Type B pancreatic cell (in vitro differentiated cells): Measurements from ENCODE around the gene PTX3. TPM values are rescaled to one million over a fixed set of nuclear protein-coding genes. Genes with fewer than 3 reads are reported as not detected.

Experiments
- DNase-seq: peaks from one replicate; pipeline ENCODE4 v3.0.0; 2021; ENCODE audit warnings: mixed read lengths; ENCODE audit not compliant: unreplicated experiment; ENCODE audit errors: extremely low spot score
- H3K27ac Mint-ChIP-seq: 2 replicates; pipeline ENCODE4 v1.8.0; 2021; ENCODE audit warnings: mild to moderate bottlenecking, mixed read lengths
- H3K27me3 Mint-ChIP-seq: 2 replicates; pipeline ENCODE4 v1.8.0; 2021; ENCODE audit warnings: mixed read lengths
- H3K36me3 Mint-ChIP-seq: 2 replicates; pipeline ENCODE4 v1.8.0; 2021; ENCODE audit warnings: mixed read lengths
- H3K4me1 Mint-ChIP-seq: one replicate; pipeline ENCODE4 v1.8.0; 2021; ENCODE audit warnings: mixed read lengths; ENCODE audit not compliant: unreplicated experiment
- H3K4me3 Mint-ChIP-seq: 2 replicates; pipeline ENCODE4 v1.8.0; 2021; ENCODE audit warnings: mild to moderate bottlenecking, mixed read lengths
- H3K9me3 Mint-ChIP-seq: 2 replicates; pipeline ENCODE4 v1.8.0; 2021; ENCODE audit warnings: mixed read lengths
- total RNA-seq: library from RNA; stranded (reverse); gene quantifications from 2 replicates; pipeline ENCODE4 v1.2.1, GENCODE V29; 2021; ENCODE audit warnings: low replicate concordance
- TF ChIP-seq, protein P1 (sequence below): fragments of 200-600 bp; sonication (generic); conservative IDR thresholded peaks from 2 replicates; pipeline ENCODE4 v1.5.0; 2021; ENCODE audit warnings: antibody characterized with exemption, mild to moderate bottlenecking

The PTX3 gene
- total RNA-seq, 1 donor from 2014 or later = 42.2 TPM

- no peaks in the 10 kb centered on the region for H3K9me3 Mint-ChIP-seq
- no peak overlapping the region for H3K4me3 Mint-ChIP-seq
- DNase-seq = no peak
- no peaks in the 10 kb centered on the region for H3K27me3 Mint-ChIP-seq
- no peak overlapping the region for H3K27ac Mint-ChIP-seq
- TF ChIP-seq, protein P1, sequence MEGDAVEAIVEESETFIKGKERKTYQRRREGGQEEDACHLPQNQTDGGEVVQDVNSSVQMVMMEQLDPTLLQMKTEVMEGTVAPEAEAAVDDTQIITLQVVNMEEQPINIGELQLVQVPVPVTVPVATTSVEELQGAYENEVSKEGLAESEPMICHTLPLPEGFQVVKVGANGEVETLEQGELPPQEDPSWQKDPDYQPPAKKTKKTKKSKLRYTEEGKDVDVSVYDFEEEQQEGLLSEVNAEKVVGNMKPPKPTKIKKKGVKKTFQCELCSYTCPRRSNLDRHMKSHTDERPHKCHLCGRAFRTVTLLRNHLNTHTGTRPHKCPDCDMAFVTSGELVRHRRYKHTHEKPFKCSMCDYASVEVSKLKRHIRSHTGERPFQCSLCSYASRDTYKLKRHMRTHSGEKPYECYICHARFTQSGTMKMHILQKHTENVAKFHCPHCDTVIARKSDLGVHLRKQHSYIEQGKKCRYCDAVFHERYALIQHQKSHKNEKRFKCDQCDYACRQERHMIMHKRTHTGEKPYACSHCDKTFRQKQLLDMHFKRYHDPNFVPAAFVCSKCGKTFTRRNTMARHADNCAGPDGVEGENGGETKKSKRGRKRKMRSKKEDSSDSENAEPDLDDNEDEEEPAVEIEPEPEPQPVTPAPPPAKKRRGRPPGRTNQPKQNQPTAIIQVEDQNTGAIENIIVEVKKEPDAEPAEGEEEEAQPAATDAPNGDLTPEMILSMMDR = no peak
- peaks cover 6% of the 10 kb centered on the region for H3K36me3 Mint-ChIP-seq
- H3K4me1 Mint-ChIP-seq = no peaks in the 10 kb centered on the region
These were observed 21.8 kb upstream of the PTX3 start for GRCh38 chr3:157414861-157415260.

DNA sequence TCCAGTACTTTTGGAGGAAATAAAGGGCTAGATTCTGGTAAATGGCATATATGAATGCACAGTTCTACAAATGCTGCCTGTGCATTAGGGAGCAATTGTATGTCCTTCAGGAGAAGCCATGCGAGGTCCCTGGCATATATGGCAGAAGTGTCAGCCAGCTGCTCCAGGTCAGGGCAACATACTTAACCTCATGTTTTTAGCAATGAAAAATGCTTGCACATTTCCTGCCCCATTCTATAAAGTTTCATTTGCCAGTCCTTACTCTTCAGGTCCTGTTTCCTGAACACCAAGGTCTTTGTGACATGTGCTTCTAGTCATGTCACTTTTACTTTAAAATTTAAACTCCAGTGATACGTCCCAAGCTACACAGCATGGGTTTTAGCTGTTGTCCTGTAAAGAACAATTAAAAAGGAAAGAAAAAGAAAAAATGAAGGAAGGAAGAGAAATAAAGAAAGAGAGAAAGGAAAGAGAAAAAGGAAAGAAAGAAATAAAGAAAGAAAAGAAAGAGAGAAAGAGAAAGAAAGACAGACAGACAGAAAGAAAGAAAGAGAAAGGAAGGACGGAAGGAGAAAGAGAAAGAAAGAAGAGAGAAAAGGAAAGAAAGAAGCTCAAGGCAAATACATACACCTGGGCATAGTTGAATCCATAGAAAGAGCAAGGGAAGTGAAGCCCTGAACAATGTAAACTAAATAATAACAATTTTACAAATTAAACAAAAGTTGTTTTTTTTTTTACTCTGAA is 20.1 kb upstream of the PTX3 start:
- peaks cover 6% of the 10 kb centered on the region for H3K36me3 Mint-ChIP-seq
- H3K27ac Mint-ChIP-seq = no peak overlapping the region
- H3K4me1 Mint-ChIP-seq = no peaks in the 10 kb centered on the region
- TF ChIP-seq, protein P1 = no peak
- no peak for DNase-seq
- H3K27me3 Mint-ChIP-seq = no peaks in the 10 kb centered on the region
- H3K4me3 Mint-ChIP-seq = no peak overlapping the region
- no peaks in the 10 kb centered on the region for H3K9me3 Mint-ChIP-seq

- Mint-ChIP-seq H3K9me3 (no peaks in the 10 kb centered on the region), H3K27ac (no peak overlapping the region), H3K4me1 (no peaks in the 10 kb centered on the region), H3K4me3 (no peak overlapping the region), H3K36me3 (peaks cover 1% of the 10 kb centered on the region), H3K27me3 (no peaks in the 10 kb centered on the region)
- TF ChIP-seq, protein P1 = no peak
- DNase-seq = no peak
These were observed 19.4 kb upstream of the PTX3 start for GRCh38 chr3:157417247-157417646.

DNA sequence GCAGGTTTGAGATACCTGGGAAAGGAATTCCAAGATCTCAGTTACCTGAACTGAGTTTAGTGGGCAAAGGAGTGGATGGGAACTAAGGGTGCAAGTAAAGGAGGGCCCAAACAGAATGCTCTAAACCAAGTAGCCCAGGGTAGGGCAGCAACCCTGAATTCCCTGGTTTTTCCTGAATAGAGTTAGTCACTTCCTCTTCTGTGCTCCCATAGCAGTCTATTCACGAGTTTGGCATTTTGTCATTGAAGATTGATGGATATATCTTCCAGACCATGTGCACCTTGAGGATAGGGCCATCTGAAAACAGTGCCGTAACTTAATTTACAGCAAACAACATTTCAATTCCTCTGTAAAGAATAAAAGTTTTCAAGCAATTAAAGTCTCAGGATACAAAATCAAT is 18.5 kb upstream of the PTX3 start:
- H3K4me3 Mint-ChIP-seq = no peak overlapping the region

GRCh38 chr3:157420606-157421130 is 16.0 kb upstream of the PTX3 start:
- Mint-ChIP-seq H3K4me1 (no peaks in the 10 kb centered on the region), H3K4me3 (no peak overlapping the region), H3K27me3 (no peaks in the 10 kb centered on the region), H3K27ac (no peak overlapping the region), H3K9me3 (peaks cover 6% of the 10 kb centered on the region), H3K36me3 (no peaks in the 10 kb centered on the region)
- TF ChIP-seq, protein P1 = no peak
- DNase-seq = no peak

More for the DNA sequence above, 18.5 kb upstream of the PTX3 start:
- TF ChIP-seq, protein P1 = no peak
- no peak overlapping the region for H3K27ac Mint-ChIP-seq
- no peaks in the 10 kb centered on the region for H3K4me1 Mint-ChIP-seq
- H3K36me3 Mint-ChIP-seq = no peaks in the 10 kb centered on the region
- DNase-seq = no peak
- H3K9me3 Mint-ChIP-seq = no peaks in the 10 kb centered on the region
- H3K27me3 Mint-ChIP-seq = no peaks in the 10 kb centered on the region
